GM19035 (cell line): ENCODE measurements around the gene PBRM1.

Experiments used
- ATAC-seq: cut with Tn5 transposase; IDR thresholded peaks from one replicate; pipeline ENCODE4 v1.9.1; 2021; ENCODE audit not compliant: unreplicated experiment

Gene PBRM1

GRCh38 chr3:52525680-52526561, 159.8 kb downstream of the PBRM1 start:
- no peak for ATAC-seq

- ATAC-seq, result no peak
These were observed 160.7 kb downstream of the PBRM1 start for GRCh38 chr3:52524752-52525679.

GRCh38 chr3:52524258-52524751, 161.4 kb downstream of the PBRM1 start:
- no peak for ATAC-seq

GRCh38 chr3:52523386-52524257, 162.1 kb downstream of the PBRM1 start:
- no peak for ATAC-seq

GRCh38 chr3:52522651-52523251, 163.0 kb downstream of the PBRM1 start:
- ATAC-seq, result no peak

- ATAC-seq, result no peak
These were observed 163.6 kb downstream of the PBRM1 start for GRCh38 chr3:52521881-52522650.

- ATAC-seq, result no peak
These were observed 164.3 kb downstream of the PBRM1 start for GRCh38 chr3:52521488-52521824.

- no peak for ATAC-seq
These were observed 164.8 kb downstream of the PBRM1 start for GRCh38 chr3:52520716-52521487.

GRCh38 chr3:52520141-52520667, 165.5 kb downstream of the PBRM1 start:
- ATAC-seq, result no peak

- no peak for ATAC-seq
These were observed 166.1 kb downstream of the PBRM1 start for GRCh38 chr3:52519445-52520140.

GRCh38 chr3:52518723-52519444, 166.8 kb downstream of the PBRM1 start:
- no peak for ATAC-seq

- no peak for ATAC-seq
These were observed 167.7 kb downstream of the PBRM1 start for GRCh38 chr3:52517796-52518722.

GRCh38 chr3:52516509-52517195, 169.1 kb downstream of the PBRM1 start:
- ATAC-seq, result no peak

GRCh38 chr3:52515192-52515591, 170.5 kb downstream of the PBRM1 start:
- ATAC-seq, result no peak

GRCh38 chr3:52514576-52514975, 171.1 kb downstream of the PBRM1 start:
- ATAC-seq, result no peak

- no peak for ATAC-seq
These were observed 172.4 kb downstream of the PBRM1 start for GRCh38 chr3:52513281-52513680.
